Stimulated activated CD8-positive, alpha-beta memory T cell treated with anti-CD3 and anti-CD28 coated beads, Interleukin-12 subunit alpha, Interleukin-12 subunit beta, amount 100 ng/mL, for 24 hours (primary cell): ENCODE results near the gene WDR26.
"Not testable (repeated sequence)": the region's sequence is repeated elsewhere in the genome, so short reads cannot be mapped to it uniquely, and the experiment has no call there.

Experiments
- DNase-seq: peaks from one replicate; pipeline ENCODE4 v3.0.0-alpha.2; 2020; ENCODE audit errors: extremely low read depth

WDR26 gene

DNA sequence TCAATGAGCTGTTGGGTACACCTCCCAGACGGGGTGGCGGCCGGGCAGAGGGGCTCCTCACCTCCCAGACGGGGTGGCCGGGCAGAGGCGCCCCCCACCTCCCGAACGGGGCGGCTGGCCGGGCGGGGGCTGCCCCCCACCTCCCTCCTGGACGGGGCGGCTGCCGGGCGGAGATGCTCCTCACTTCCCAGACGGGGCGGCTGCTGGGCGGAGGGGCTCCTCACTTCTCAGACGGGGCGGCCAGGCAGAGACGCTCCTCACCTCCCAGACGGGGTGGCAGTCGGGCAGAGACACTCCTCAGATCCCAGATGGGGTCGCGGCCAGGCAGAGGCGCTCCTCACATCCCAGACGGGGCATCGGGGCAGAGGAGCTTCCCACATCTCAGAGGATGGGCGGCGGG, 84.9 kb downstream of the WDR26 start:
- not testable (repeated sequence) for DNase-seq

DNA sequence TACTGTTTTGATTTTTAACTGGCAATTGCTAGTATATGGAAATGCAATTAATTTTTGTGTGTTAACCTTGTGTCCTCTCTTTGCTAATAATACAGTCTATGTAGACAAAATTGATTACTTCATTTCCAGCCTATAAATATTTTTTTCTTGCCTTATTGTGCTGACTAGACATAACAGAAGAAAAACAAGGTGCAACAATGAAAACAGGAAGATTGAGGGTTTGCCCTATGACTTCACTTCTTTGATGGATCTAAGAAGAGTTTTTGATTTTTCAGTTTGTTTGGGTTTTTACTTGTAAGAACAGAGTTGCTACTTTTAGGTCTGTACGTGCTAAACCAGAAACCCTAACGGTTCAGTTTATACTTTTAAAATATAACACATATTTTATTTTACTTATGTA, 86.5 kb downstream of the WDR26 start:
- DNase-seq = no peak

GRCh38 chr1:224343679-224344078, 90.9 kb downstream of the WDR26 start:
- DNase-seq = no peak

DNA sequence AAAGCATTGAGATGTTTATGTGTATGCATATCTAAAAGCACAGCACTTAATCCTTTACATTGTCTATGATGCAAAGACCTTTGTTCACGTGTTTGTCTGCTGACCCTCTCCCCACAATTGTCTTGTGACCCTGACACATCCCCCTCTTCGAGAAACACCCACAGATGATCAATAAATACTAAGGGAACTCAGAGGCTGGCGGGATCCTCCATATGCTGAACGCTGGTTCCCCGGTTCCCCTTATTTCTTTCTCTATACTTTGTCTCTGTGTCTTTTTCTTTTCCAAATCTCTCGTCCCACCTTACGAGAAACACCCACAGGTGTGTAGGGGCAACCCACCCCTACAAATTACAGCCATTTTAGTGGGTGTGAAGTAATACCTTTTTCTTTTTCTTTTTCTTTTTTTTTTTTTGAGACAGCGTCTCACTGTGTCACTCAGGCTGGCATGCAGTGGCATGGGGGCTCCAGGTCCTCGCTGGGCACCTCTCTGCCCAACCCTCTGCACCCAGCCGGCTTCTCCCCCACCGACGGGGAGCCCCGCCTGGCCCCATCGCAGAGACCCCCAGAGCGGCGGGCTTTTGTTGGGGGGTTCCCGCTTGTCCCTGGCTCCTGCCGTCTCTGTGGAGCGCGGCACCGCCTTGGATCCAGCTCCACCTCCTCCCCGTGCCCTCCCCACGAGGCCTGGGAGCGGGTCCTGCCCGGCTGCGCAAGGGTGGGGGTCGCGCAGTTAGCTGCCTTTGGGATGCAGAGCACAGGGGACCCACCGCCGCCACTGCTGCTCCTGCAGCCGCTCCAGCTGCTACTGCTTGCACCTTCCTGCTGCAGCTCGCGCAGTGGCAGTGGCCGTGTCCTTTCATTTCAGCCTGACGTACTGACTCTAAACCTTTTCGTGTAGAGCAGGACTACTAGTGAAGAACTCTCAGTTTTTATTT, 93.9 kb downstream of the WDR26 start:
- not testable (repeated sequence) for DNase-seq

DNA sequence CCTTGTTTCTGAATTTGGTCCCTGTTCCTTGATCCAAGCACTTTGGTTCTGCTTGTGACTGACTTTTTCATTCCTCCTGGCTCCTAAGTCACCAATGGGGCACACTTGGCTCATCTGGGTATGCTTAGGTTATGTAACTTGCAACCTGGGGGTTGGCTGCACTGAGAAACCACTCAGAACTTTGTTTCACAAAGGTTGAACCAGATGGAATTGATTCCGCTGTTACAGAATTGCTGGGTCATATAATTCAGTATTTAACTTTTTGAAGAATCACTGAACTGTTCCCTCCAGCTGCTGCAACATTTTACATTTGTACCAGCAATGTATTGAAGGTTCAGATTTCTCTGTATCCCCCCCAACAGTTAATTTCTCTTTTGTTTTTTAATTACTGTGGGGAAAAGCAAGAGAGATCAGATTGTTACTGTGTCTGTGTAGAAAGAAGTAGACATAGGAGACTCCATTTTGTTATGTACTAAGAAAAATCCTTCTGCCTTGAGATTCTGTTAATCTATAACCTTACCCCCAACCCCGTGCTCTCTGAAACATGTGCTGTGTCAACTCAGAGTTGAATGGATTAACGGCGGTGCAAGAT, 95.1 kb downstream of the WDR26 start:
- no peak for DNase-seq

GRCh38 chr1:224338150-224338838, 96.3 kb downstream of the WDR26 start:
- no peak for DNase-seq
